Caco-2 (cell line): ENCODE measurements around the gene HDGF. TPM values are rescaled to one million over a fixed set of nuclear protein-coding genes. Genes with fewer than 3 reads are reported as not detected.

Experiments used
- BruUV-seq: library from RNA; stranded (reverse); fragments of 400-500 nt; replicated peaks from 2 replicates; lab custom pipeline; 2021; lab: Mats Ljungman, UMichigan
- CTCF ChIA-PET: fragments of 300-600 bp; sonication (Branson Sonifier 250); formaldehyde crosslinking; loops from one replicate; lab custom pipeline; 2022; ENCODE audit warnings: antibody characterized with exemption; lab: Charles Lee
- POLR2A ChIA-PET: fragments of 300-600 bp; sonication (Branson Sonifier 250); formaldehyde crosslinking; loops from one replicate; lab custom pipeline; 2022; ENCODE audit warnings: antibody characterized with exemption; lab: Charles Lee
- DNase-seq, 2 experiments: peaks; one replicate each; pipeline versions ENCODE4 v3.0.0 to v3.0.0-alpha.2; 2020 to 2022
- H3K27me3 ChIP-seq: replicated peaks from 2 replicates; pipeline ENCODE4 v1.6.0; 2011; ENCODE audit warnings: low read length; ENCODE audit not compliant: control insufficient read depth, insufficient read depth
- H3K36me3 ChIP-seq: 2 replicates; pipeline ENCODE4 v1.5.1; 2011; ENCODE audit warnings: low read length; ENCODE audit not compliant: control insufficient read depth, insufficient read depth
- H3K4me1 ChIP-seq: fragments of 250-450 bp; sonication (Bioruptor Pico); 2 replicates; pipeline ENCODE4 v1.5.1; 2020; ENCODE audit warnings: mild to moderate bottlenecking
- H3K4me3 ChIP-seq: 2 replicates; pipeline ENCODE4 v1.5.1; 2011; ENCODE audit warnings: low read depth, mild to moderate bottlenecking, control low read depth, low read length
- H3K9me3 ChIP-seq: fragments of 250-450 bp; sonication (Bioruptor Pico); 2 replicates; pipeline ENCODE4 v1.5.1; 2020; ENCODE audit warnings: mild to moderate bottlenecking, moderate library complexity
- H3K27ac Mint-ChIP-seq: one replicate; pipeline ENCODE4 v1.8.0; 2022; ENCODE audit warnings: mixed read lengths; ENCODE audit not compliant: unreplicated experiment
- H3K27me3 Mint-ChIP-seq: one replicate; pipeline ENCODE4 v1.8.0; 2022; ENCODE audit warnings: mixed read lengths; ENCODE audit not compliant: insufficient read depth, unreplicated experiment
- H3K36me3 Mint-ChIP-seq: one replicate; pipeline ENCODE4 v1.8.0; 2022; ENCODE audit warnings: mild to moderate bottlenecking, mixed read lengths; ENCODE audit not compliant: insufficient read depth, unreplicated experiment
- H3K4me1 Mint-ChIP-seq: one replicate; pipeline ENCODE4 v1.8.0; 2022; ENCODE audit warnings: low read depth, mixed read lengths; ENCODE audit not compliant: unreplicated experiment
- H3K4me3 Mint-ChIP-seq: one replicate; pipeline ENCODE4 v1.8.0; 2022; ENCODE audit warnings: mild to moderate bottlenecking, moderate library complexity, mixed read lengths; ENCODE audit not compliant: unreplicated experiment
- H3K9me3 Mint-ChIP-seq: one replicate; pipeline ENCODE4 v1.8.0; 2022; ENCODE audit warnings: mixed read lengths; ENCODE audit not compliant: unreplicated experiment
- intact Hi-C: fragments of 100-400 bp; cut with micrococcal nuclease; formaldehyde crosslinking; loops from one replicate; pipeline ENCODE4 v1.10.0; 2022; ENCODE audit not compliant: unreplicated experiment
- total RNA-seq: library from RNA; stranded (reverse); gene quantifications from 2 replicates; pipeline ENCODE4 v1.2.3, GENCODE V29; 2022
- TF ChIP-seq, protein P1 (sequence below), 2 experiments: fragments of 200-600 bp in 1 of 2; IDR thresholded peaks; 1 replicate in 1 of 2; 2 replicates in 1 of 2; pipeline versions ENCODE4 v1.5.1 to v1.8.0; 2011 to 2022; ENCODE audit warnings: antibody characterized with exemption in 1 of 2, control low read depth in 1 of 2, inconsistent platforms in 1 of 2, low read depth in 1 of 2, low read length in 1 of 2, mild to moderate bottlenecking in 1 of 2, moderate library complexity in 1 of 2; ENCODE audit not compliant: insufficient read depth in 1 of 2, severe bottlenecking in 1 of 2, unreplicated experiment in 1 of 2

HDGF gene
- total RNA-seq, 1 experiment from 2014 or later: 414 TPM

DNA sequence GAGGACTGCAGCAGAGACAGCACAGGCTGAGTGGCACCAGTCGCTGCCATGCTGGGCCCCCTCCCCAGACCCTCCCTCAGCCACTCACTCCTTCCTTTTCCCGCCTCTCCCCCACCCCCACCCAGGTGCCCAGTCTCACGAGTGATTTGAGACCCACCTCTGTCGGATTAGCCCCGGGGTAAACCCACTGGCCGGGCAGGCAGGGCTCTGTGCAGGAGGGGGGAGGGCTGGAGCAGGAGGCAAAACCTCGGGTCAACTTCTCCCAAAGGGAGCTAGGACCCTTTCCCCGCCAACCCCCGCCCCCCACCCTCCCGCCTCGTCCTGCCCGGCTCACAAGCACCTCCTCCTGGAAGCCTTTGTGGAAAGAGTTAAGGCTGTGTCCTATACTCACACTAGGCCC is 7.1 kb downstream of the HDGF start:
- DNase-seq: no peak
- ChIA-PET CTCF (no interaction called here), POLR2A (no interaction called here)
- Mint-ChIP-seq H3K4me1 (peaks cover 43% of the 10 kb centered on the region), H3K9me3 (no peaks in the 10 kb centered on the region), H3K36me3 (peaks cover 81% of the 10 kb centered on the region), H3K27me3 (no peaks in the 10 kb centered on the region), H3K27ac (peak overlapping the region; percentile 67), H3K4me3 (no peak overlapping the region)
- Histone ChIP-seq H3K4me3 (no peak overlapping the region), H3K27me3 (no peaks in the 10 kb centered on the region), H3K36me3 (peaks cover 15% of the 10 kb centered on the region), H3K4me1 (peaks cover 40% of the 10 kb centered on the region), H3K9me3 (no peaks in the 10 kb centered on the region)
- BruUV-seq: no TSS peak
- TF ChIP-seq, protein P1, sequence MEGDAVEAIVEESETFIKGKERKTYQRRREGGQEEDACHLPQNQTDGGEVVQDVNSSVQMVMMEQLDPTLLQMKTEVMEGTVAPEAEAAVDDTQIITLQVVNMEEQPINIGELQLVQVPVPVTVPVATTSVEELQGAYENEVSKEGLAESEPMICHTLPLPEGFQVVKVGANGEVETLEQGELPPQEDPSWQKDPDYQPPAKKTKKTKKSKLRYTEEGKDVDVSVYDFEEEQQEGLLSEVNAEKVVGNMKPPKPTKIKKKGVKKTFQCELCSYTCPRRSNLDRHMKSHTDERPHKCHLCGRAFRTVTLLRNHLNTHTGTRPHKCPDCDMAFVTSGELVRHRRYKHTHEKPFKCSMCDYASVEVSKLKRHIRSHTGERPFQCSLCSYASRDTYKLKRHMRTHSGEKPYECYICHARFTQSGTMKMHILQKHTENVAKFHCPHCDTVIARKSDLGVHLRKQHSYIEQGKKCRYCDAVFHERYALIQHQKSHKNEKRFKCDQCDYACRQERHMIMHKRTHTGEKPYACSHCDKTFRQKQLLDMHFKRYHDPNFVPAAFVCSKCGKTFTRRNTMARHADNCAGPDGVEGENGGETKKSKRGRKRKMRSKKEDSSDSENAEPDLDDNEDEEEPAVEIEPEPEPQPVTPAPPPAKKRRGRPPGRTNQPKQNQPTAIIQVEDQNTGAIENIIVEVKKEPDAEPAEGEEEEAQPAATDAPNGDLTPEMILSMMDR (IDR thresholded peaks at IDR 0.05; ENCODE audit: insufficient read depth in 1 of 2, low read depth in 1 of 2, low read length in 1 of 2, severe bottlenecking in 1 of 2, unreplicated experiment in 1 of 2): no peak
- intact Hi-C loops: no loop called here

DNA sequence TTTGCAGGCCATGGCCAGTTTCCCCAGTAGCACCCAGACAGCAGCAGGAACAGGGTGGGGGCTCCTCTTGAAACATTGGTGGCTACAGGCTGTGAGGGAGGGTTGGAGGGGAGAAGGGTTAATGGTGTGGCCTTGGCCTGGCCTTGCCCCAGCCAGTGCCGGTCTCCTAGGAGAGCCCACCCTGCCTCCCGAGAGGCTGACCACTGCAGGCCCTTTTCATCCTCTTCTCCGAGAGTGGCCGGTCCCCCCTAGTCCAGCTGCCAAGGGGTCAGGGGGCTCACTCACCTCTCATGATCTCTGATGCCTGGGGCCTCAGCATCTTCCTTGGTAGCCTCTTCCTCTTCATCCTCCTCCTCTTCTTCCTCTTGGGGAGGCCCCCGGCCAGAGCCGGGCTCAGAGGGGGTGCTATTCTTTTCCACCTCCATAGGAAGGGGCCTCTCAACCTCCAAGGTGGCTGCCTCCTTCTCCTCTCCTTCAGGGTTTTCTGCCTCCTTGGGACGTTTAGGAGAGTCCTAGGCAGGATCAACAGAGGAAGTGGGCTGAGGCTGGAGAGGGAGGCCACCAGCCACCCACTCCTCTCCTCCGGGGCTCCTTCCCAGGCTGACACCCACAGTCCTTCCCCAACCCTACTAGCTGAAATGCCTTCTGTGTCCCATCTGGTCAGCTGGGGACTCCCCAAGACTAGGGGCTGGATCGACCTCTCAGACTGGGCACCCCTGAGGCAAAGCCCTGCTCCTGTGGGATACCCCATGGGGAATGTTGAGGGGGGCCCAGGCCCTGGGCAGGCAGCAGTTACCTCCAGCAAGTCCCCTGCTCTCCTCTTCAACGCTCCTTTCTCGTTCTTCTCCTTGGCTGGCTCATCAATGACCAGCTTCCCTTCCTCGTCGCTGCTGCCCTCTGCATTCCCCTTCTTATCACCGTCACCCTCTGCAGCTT is 7.8 kb downstream of the HDGF start:
- Mint-ChIP-seq H3K4me3 (peak overlapping the region; percentile 28), H3K27ac (peak overlapping the region; percentile 67), H3K36me3 (peaks cover 75% of the 10 kb centered on the region), H3K9me3 (no peaks in the 10 kb centered on the region), H3K4me1 (peaks cover 39% of the 10 kb centered on the region), H3K27me3 (no peaks in the 10 kb centered on the region)
- intact Hi-C loops: no loop called here
- Histone ChIP-seq H3K4me1 (peaks cover 33% of the 10 kb centered on the region), H3K27me3 (no peaks in the 10 kb centered on the region), H3K9me3 (no peaks in the 10 kb centered on the region), H3K36me3 (peaks cover 13% of the 10 kb centered on the region), H3K4me3 (no peak overlapping the region)
- ChIA-PET CTCF (interaction anchor here (0.8 kb wide), 1 partner anchor 23 kb away, joined by 3 read pairs; the partner anchor contains the start of gene PRCC), POLR2A (no interaction called here)
- TF ChIP-seq, protein P1 (IDR thresholded peaks at IDR 0.05; ENCODE audit: insufficient read depth in 1 of 2, low read depth in 1 of 2, low read length in 1 of 2, severe bottlenecking in 1 of 2, unreplicated experiment in 1 of 2): no peak
- no TSS peak for BruUV-seq
- DNase-seq: no peak

DNA sequence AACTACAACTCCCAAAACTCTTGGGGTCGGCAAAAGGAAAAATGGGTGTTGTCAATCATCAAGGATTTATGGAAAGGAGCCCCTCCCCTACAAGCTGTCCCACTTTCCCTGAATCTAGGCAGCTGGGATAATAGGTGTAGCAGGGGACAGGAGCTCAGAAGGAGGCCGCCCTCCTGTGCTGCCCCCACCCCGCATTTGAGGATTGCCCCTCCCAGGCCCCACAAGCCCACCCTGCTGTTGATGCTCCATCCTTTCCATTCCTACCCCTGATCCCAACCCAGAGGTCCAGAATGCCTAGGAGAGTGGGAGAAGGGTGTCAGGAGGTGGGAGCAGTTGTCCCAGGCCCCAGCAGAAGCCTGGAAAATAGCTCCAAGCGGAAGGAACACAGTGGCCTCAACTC is 8.7 kb downstream of the HDGF start:
- Histone ChIP-seq H3K9me3 (no peaks in the 10 kb centered on the region), H3K36me3 (peaks cover 12% of the 10 kb centered on the region), H3K4me1 (peaks cover 24% of the 10 kb centered on the region), H3K27me3 (no peaks in the 10 kb centered on the region), H3K4me3 (no peak overlapping the region)
- Mint-ChIP-seq H3K27ac (peak overlapping the region; percentile 67), H3K9me3 (no peaks in the 10 kb centered on the region), H3K4me1 (peaks cover 34% of the 10 kb centered on the region), H3K36me3 (peaks cover 74% of the 10 kb centered on the region), H3K27me3 (no peaks in the 10 kb centered on the region), H3K4me3 (peak overlapping the region; percentile 28)
- intact Hi-C loops: no loop called here
- TF ChIP-seq, protein P1 (IDR thresholded peaks at IDR 0.05; ENCODE audit: insufficient read depth in 1 of 2, low read depth in 1 of 2, low read length in 1 of 2, severe bottlenecking in 1 of 2, unreplicated experiment in 1 of 2): no peak
- BruUV-seq: no TSS peak
- DNase-seq: no peak
- ChIA-PET POLR2A (no interaction called here), CTCF (no interaction called here)
